ENCODE data around the gene NAXD.

The NAXD gene

DNA sequence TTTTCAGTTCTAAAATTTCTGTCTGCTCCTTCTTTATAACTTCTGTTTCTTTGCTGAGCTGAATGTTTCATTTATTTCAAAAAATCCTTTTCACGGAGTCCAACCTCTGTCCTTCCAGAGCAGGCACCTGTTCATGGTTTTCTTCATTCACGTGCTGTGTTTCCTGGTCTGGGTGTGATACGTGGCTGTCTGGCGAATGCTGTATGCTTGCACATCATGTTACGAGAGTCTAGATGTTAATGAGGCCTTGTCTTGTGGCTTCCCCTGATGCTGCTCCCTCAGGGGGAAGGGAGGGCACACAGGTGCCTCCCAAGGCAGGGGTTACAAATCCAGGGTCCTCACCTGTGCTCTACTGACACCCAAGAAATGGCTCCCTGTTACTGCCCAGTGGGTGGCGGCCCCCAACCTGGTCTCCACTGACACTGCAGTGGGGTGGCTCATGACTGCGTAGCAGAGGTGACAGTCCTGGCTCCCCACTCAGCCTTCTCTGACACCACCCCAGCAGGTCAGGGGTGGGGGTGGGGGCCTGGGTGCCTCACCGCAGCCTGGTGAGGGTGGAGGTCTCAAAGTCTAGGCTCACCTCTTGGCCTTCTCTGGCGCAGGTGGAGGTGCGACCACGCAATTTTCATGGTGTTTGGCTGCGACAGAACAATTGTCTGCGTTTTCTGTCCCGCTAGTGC is 33.7 kb upstream of the NAXD start:
- H3K36me3 ChIP-seq (replicated peaks; ENCODE audit: insufficient read depth, low read length) = no peaks in the 10 kb centered on the region
- H3K79me2 ChIP-seq (ENCODE audit: low read length) = no peaks in the 10 kb centered on the region
- no peaks in the 10 kb centered on the region for H3K4me1 ChIP-seq (ENCODE audit: low read length)
- no peak overlapping the region for H3K4me3 ChIP-seq (ENCODE audit: low read length)
- no peaks in the 10 kb centered on the region for H3K27me3 ChIP-seq (replicated peaks; ENCODE audit: insufficient read depth, low read length)
- no peak for DNase-seq
- H3K9me3 ChIP-seq (replicated peaks; ENCODE audit: insufficient read depth, low read length) = no peaks in the 10 kb centered on the region
- no peak overlapping the region for H3K9ac ChIP-seq (ENCODE audit: low read length)
- no peaks in the 10 kb centered on the region for H3K9me2 ChIP-seq (replicated peaks; ENCODE audit: insufficient read depth, low read length)
- TF ChIP-seq, protein P1, sequence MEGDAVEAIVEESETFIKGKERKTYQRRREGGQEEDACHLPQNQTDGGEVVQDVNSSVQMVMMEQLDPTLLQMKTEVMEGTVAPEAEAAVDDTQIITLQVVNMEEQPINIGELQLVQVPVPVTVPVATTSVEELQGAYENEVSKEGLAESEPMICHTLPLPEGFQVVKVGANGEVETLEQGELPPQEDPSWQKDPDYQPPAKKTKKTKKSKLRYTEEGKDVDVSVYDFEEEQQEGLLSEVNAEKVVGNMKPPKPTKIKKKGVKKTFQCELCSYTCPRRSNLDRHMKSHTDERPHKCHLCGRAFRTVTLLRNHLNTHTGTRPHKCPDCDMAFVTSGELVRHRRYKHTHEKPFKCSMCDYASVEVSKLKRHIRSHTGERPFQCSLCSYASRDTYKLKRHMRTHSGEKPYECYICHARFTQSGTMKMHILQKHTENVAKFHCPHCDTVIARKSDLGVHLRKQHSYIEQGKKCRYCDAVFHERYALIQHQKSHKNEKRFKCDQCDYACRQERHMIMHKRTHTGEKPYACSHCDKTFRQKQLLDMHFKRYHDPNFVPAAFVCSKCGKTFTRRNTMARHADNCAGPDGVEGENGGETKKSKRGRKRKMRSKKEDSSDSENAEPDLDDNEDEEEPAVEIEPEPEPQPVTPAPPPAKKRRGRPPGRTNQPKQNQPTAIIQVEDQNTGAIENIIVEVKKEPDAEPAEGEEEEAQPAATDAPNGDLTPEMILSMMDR (IDR thresholded peaks at IDR 0.05; ENCODE audit: low read length) = no peak
- no peak overlapping the region for H3K4me2 ChIP-seq (ENCODE audit: low read depth, low read length)
- no peak overlapping the region for H2AFZ ChIP-seq (ENCODE audit: low read length)
- no peaks in the 10 kb centered on the region for H3F3A ChIP-seq (ENCODE audit: insufficient read depth, low read length)
- no peaks in the 10 kb centered on the region for H4K20me1 ChIP-seq (ENCODE audit: insufficient read depth, low read length)
- H3K27ac ChIP-seq (ENCODE audit: low read length) = no peak overlapping the region

DNA sequence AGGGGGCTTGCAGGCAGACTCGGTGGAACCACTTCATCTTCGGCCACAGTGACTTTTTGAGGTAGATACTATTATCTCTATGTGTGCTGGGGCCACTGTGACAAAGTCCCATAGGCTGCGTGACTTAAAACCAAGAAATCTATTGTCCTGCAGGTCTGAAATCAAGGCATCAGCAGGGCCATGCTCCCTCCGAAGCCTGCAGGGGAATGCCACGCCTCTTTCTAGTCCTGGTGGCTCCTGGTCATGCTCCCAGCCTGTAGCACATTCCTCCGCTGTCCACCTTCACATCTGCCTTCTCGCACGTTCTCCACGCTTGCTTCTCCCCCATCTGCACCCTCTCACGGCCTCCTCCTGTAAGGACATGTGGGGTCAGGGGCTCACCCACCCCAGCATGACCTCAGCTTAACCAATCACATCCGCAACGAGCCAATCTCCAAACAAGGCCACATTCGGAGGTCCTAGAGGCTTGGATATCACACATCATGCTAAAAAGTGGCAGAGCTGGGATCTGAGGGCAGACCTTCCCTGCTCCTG is 32.9 kb upstream of the NAXD start:
- Histone ChIP-seq H3K4me3 (ENCODE audit: low read length) (no peak overlapping the region), H3K27ac (ENCODE audit: low read length) (no peak overlapping the region)
- TF ChIP-seq EZH2phosphoT487 (IDR thresholded peaks at IDR 0.05; ENCODE audit: low read length) (no peak), EZH2 (optimal IDR thresholded peaks at IDR 0.05; ENCODE audit: low read depth, low read length) (no peak)
- TF ChIP-seq, protein P1 (IDR thresholded peaks at IDR 0.05; ENCODE audit: low read length) = no peak

DNA sequence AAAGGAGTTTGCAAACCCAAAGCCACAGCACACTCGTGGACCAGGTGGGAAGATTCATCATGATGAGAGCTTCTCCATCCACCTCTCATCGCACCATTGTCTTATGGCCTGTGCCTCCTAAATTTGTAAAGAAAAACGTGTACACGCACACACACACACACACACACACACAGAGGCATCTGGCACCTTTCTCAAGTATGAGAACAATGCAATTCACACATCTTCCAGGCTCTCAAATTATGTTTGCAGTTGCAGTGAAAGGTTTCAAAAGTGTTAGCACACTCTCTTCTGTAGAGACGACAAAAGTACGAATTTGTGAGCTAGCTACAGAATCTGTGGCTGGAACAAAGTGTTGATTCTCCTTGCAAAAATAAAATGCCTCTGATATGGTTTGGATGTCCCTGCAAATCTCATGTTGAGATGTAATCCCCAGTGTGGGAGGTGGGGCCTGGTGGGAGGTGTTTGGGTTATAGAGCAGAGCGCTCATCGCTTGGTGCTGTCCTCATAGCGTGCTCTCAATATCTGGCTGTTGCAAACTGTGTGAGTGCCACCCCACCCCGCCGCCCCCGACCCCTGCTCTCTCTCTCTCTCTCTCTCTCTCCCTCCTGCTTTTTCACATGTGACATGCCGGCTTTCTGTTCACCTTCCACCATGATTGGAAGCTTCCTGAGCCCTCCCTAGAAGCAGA is 32.0 kb upstream of the NAXD start:
- Histone ChIP-seq H3K4me3 (ENCODE audit: low read length) (no peak overlapping the region), H3K27me3 (replicated peaks; ENCODE audit: insufficient read depth, low read length) (no peaks in the 10 kb centered on the region), H3K9ac (ENCODE audit: low read length) (no peak overlapping the region), H3F3A (ENCODE audit: insufficient read depth, low read length) (no peaks in the 10 kb centered on the region), H3K4me2 (ENCODE audit: low read depth, low read length) (no peak overlapping the region), H3K27ac (ENCODE audit: low read length) (no peak overlapping the region), H3K9me3 (replicated peaks; ENCODE audit: insufficient read depth, low read length) (no peaks in the 10 kb centered on the region), H3K36me3 (replicated peaks; ENCODE audit: insufficient read depth, low read length) (no peaks in the 10 kb centered on the region), H2AFZ (ENCODE audit: low read length) (no peak overlapping the region), H3K79me2 (ENCODE audit: low read length) (no peaks in the 10 kb centered on the region), H4K20me1 (ENCODE audit: insufficient read depth, low read length) (no peaks in the 10 kb centered on the region), H3K4me1 (ENCODE audit: low read length) (no peaks in the 10 kb centered on the region), H3K9me2 (replicated peaks; ENCODE audit: insufficient read depth, low read length) (no peaks in the 10 kb centered on the region)
- no peak for DNase-seq
- TF ChIP-seq EZH2 (optimal IDR thresholded peaks at IDR 0.05; ENCODE audit: low read depth, low read length) (no peak), EZH2phosphoT487 (IDR thresholded peaks at IDR 0.05; ENCODE audit: low read length) (no peak)
- TF ChIP-seq, protein P1 (IDR thresholded peaks at IDR 0.05; ENCODE audit: low read length) = no peak

More for the DNA sequence above, 32.9 kb upstream of the NAXD start:
- Histone ChIP-seq H3K9ac (ENCODE audit: low read length) (no peak overlapping the region), H3K4me1 (ENCODE audit: low read length) (no peaks in the 10 kb centered on the region), H3K9me2 (replicated peaks; ENCODE audit: insufficient read depth, low read length) (no peaks in the 10 kb centered on the region), H3K9me3 (replicated peaks; ENCODE audit: insufficient read depth, low read length) (no peaks in the 10 kb centered on the region), H4K20me1 (ENCODE audit: insufficient read depth, low read length) (no peaks in the 10 kb centered on the region), H3F3A (ENCODE audit: insufficient read depth, low read length) (no peaks in the 10 kb centered on the region), H3K79me2 (ENCODE audit: low read length) (no peaks in the 10 kb centered on the region), H3K4me2 (ENCODE audit: low read depth, low read length) (no peak overlapping the region), H3K27me3 (replicated peaks; ENCODE audit: insufficient read depth, low read length) (no peaks in the 10 kb centered on the region), H3K36me3 (replicated peaks; ENCODE audit: insufficient read depth, low read length) (no peaks in the 10 kb centered on the region), H2AFZ (ENCODE audit: low read length) (no peak overlapping the region)
- DNase-seq = no peak
